Gastrocnemius medialis (tissue), 4 donors: ENCODE results near the gene AFP.

Experiments used
- POLR2A ChIP-seq, 2 donors: fragments of 450-650 bp; IDR thresholded peaks; one replicate each; pipeline ENCODE4 v1.6.1; 2017; ENCODE audit warnings: antibody characterized with exemption in 2 of 2, mild to moderate bottlenecking in 2 of 2, moderate library complexity in 2 of 2
- TF ChIP-seq, protein P1 (sequence below), 5 experiments: fragments of 450-650 bp in 3 of 5; fragments of 200-600 bp in 2 of 5; sonication (generic) in 2 of 5; IDR thresholded peaks in 4 of 5; conservative IDR thresholded peaks in 1 of 5; 1 replicate in 4 of 5; 2 replicates in 1 of 5; pipeline ENCODE4 v1.5.1; 2016 to 2019; ENCODE audit warnings: antibody characterized with exemption in 5 of 5, mild to moderate bottlenecking in 3 of 5, moderate library complexity in 3 of 5

DNA sequence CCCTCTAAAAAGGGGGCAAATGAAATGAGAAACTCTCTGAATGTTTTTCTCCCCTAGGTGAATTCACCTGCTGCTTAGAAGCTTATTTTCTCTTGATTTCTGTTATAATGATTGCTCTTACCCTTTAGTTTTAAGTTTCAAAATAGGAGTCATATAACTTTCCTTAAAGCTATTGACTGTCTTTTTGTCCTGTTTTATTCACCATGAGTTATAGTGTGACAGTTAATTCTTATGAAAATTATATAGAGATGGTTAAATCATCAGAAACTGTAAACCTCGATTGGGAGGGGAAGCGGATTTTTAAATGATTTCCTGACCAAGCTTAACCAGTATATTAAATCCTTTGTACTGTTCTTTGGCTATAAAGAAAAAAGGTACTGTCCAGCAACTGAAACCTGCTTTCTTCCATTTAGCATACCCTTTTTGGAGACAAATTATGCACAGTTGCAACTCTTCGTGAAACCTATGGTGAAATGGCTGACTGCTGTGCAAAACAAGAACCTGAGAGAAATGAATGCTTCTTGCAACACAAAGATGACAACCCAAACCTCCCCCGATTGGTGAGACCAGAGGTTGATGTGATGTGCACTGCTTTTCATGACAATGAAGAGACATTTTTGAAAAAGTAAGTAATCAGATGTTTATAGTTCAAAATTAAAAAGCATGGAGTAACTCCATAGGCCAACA lies 27.7 kb upstream of the AFP start:
- TF ChIP-seq, protein P1, sequence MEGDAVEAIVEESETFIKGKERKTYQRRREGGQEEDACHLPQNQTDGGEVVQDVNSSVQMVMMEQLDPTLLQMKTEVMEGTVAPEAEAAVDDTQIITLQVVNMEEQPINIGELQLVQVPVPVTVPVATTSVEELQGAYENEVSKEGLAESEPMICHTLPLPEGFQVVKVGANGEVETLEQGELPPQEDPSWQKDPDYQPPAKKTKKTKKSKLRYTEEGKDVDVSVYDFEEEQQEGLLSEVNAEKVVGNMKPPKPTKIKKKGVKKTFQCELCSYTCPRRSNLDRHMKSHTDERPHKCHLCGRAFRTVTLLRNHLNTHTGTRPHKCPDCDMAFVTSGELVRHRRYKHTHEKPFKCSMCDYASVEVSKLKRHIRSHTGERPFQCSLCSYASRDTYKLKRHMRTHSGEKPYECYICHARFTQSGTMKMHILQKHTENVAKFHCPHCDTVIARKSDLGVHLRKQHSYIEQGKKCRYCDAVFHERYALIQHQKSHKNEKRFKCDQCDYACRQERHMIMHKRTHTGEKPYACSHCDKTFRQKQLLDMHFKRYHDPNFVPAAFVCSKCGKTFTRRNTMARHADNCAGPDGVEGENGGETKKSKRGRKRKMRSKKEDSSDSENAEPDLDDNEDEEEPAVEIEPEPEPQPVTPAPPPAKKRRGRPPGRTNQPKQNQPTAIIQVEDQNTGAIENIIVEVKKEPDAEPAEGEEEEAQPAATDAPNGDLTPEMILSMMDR (IDR thresholded peaks at IDR 0.05 in 4 of 5, conservative IDR thresholded peaks at IDR 0.05 in 1 of 5): no peak
- no peak for TF ChIP-seq POLR2A (IDR thresholded peaks at IDR 0.05)
